Peyer's patch (tissue), 4 donors: ENCODE measurements around the gene ADAP1. TPM values are rescaled to one million over a fixed set of nuclear protein-coding genes. Genes with fewer than 3 reads are reported as not detected.

Source experiments
- DNase-seq, 3 donors: peaks; one replicate each; pipeline ENCODE4 v3.0.0-alpha.2; 2017 to 2019
- H3K27ac ChIP-seq, 4 donors: fragments of 200-600 bp; sonication (generic); one replicate each; pipeline ENCODE4 v1.5.1; 2016 to 2019
- H3K27me3 ChIP-seq, 2 donors: fragments of 200-600 bp; sonication (generic); one replicate each; pipeline ENCODE4 v1.5.1; 2019
- H3K36me3 ChIP-seq, 3 donors: fragments of 200-600 bp; sonication (generic); one replicate each; pipeline ENCODE4 v1.5.1; 2016 to 2019
- H3K4me1 ChIP-seq, 4 donors: fragments of 200-600 bp; sonication (generic); one replicate each; pipeline ENCODE4 v1.5.1; 2016 to 2019
- H3K4me3 ChIP-seq, 4 donors: fragments of 200-600 bp; sonication (generic); 1 replicate in 3 of 4; 2 replicates in 1 of 4; pipeline ENCODE4 v1.5.1; 2016 to 2019; ENCODE audit warnings: mild to moderate bottlenecking in 1 of 4
- H3K9me3 ChIP-seq, 4 donors: fragments of 200-600 bp; sonication (generic); one replicate each; pipeline ENCODE4 v1.5.1; 2016 to 2019; ENCODE audit warnings: mild to moderate bottlenecking in 1 of 4
- CTCF ChIP-seq, 6 experiments: fragments of 450-650 bp in 4 of 6; fragments of 200-600 bp in 2 of 6; sonication (generic) in 1 of 6; IDR thresholded peaks; one replicate each; pipeline ENCODE4 v1.5.1; 2017 to 2019; ENCODE audit warnings: antibody characterized with exemption in 6 of 6, mild to moderate bottlenecking in 3 of 6, moderate library complexity in 1 of 6
- POLR2A ChIP-seq, 2 donors: fragments of 450-650 bp; IDR thresholded peaks; one replicate each; pipeline ENCODE4 v1.5.1; 2017; ENCODE audit warnings: antibody characterized with exemption in 2 of 2, mild to moderate bottlenecking in 2 of 2, moderate library complexity in 2 of 2
- total RNA-seq, 4 donors: library from RNA; depleted of rRNA; stranded (reverse); fragments of >200 nt; gene quantifications; one replicate each; pipeline ENCODE4 v1.1.0, GENCODE V29; 2016

Gene ADAP1
- total RNA-seq, 4 donors from 2014 or later: 102 to 146 (median 133) TPM

GRCh38 chr7:973312-973711 lies 18.8 kb upstream of the ADAP1 start:
- Histone ChIP-seq H3K9me3 (no peaks in the 10 kb centered on the region), H3K27me3 (no peaks in the 10 kb centered on the region), H3K36me3 (peaks cover 0 to 51% (median 0%) of the 10 kb centered on the region in 3 donors), H3K4me3 (peak overlapping the region in 1 of 4 donors; percentile 100), H3K27ac (no peak overlapping the region), H3K4me1 (peaks cover 0 to 31% (median 12%) of the 10 kb centered on the region in 4 donors)
- no peak for DNase-seq
- TF ChIP-seq POLR2A (IDR thresholded peaks at IDR 0.05): no peak

DNA sequence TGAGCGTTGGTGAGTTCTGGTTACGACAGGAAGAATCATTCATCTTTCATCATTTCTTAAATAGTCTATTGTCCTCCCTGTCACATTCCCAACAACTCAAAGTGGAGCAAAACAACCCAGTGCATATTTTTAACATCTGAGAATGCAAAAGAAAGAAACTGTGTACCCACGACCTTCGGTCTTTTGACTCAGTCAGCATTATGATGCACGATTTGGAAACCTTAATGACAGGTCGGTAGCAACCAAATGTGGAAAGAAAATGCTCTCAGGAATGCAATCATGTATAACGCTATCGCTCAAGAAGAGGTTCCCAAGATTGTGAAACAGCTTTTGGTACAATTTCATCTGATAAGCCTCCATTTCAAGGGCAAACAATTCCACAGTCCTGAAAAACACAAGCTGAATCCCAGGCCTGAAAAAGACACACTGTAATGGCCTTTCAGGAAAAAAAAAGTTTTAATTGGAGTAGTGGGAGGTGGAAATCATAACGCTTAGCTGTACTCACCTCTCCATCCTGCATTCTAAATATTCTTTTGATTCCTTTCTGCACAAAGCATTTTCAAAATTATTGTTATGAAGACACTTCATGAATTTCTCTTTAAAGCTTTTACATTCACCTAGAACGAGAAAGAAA lies 18.3 kb upstream of the ADAP1 start:
- H3K4me3 ChIP-seq: no peak overlapping the region
- no peaks in the 10 kb centered on the region for H3K27me3 ChIP-seq
- no peak overlapping the region for H3K27ac ChIP-seq
- peaks cover 0 to 30% (median 12%) of the 10 kb centered on the region in 4 donors for H3K4me1 ChIP-seq
- H3K9me3 ChIP-seq: no peaks in the 10 kb centered on the region
- DNase-seq: no peak
- no peak for TF ChIP-seq CTCF (IDR thresholded peaks at IDR 0.05)
- TF ChIP-seq POLR2A (IDR thresholded peaks at IDR 0.05): no peak
- H3K36me3 ChIP-seq: peaks cover 0 to 56% (median 0%) of the 10 kb centered on the region in 3 donors

- Histone ChIP-seq H3K36me3 (peaks cover 0 to 62% (median 0%) of the 10 kb centered on the region in 3 donors), H3K4me1 (peaks cover 0 to 30% (median 12%) of the 10 kb centered on the region in 4 donors), H3K27ac (no peak overlapping the region), H3K4me3 (no peak overlapping the region), H3K27me3 (no peaks in the 10 kb centered on the region), H3K9me3 (no peaks in the 10 kb centered on the region)
- TF ChIP-seq CTCF (IDR thresholded peaks at IDR 0.05) (no peak), POLR2A (IDR thresholded peaks at IDR 0.05) (no peak)
- DNase-seq: no peak
These were observed 17.6 kb upstream of the ADAP1 start for GRCh38 chr7:972110-972509.

GRCh38 chr7:970744-971143 lies 16.3 kb upstream of the ADAP1 start:
- H3K27me3 ChIP-seq: no peaks in the 10 kb centered on the region
- no peak overlapping the region for H3K27ac ChIP-seq
- TF ChIP-seq CTCF (IDR thresholded peaks at IDR 0.05): no peak
- TF ChIP-seq POLR2A (IDR thresholded peaks at IDR 0.05): no peak
- peaks cover 0 to 70% (median 0%) of the 10 kb centered on the region in 3 donors for H3K36me3 ChIP-seq
- peaks cover 0 to 23% (median 12%) of the 10 kb centered on the region in 4 donors for H3K4me1 ChIP-seq
- H3K9me3 ChIP-seq: no peaks in the 10 kb centered on the region
- H3K4me3 ChIP-seq: no peak overlapping the region
- DNase-seq: no peak

DNA sequence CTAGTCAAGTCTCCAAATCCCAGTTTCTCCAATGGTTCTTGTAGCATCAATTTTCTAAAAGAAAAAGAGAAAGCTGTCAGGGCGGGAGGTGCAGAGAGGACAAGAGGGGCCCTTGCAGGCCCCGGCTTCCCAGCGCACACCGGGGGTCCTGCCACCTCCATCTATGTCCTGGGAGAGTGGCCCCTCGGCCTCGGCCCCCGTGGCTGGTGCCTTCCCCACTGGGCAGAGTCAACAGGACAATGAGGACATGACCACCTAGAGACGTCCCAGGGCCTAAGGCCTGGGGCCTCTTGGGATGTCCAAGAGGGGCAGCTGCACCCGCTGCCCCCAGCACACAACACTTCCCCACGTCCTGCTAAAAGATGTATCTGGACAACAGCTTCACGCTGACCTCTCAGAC lies 14.9 kb upstream of the ADAP1 start:
- no peak overlapping the region for H3K27ac ChIP-seq
- TF ChIP-seq POLR2A (IDR thresholded peaks at IDR 0.05) (no peak), CTCF (IDR thresholded peaks at IDR 0.05) (no peak)
- no peak overlapping the region for H3K4me3 ChIP-seq
- H3K9me3 ChIP-seq: no peaks in the 10 kb centered on the region
- DNase-seq: no peak
- H3K36me3 ChIP-seq: peaks cover 0 to 70% (median 0%) of the 10 kb centered on the region in 3 donors
- H3K4me1 ChIP-seq: peaks cover 0 to 33% (median 14%) of the 10 kb centered on the region in 4 donors
- no peaks in the 10 kb centered on the region for H3K27me3 ChIP-seq

DNA sequence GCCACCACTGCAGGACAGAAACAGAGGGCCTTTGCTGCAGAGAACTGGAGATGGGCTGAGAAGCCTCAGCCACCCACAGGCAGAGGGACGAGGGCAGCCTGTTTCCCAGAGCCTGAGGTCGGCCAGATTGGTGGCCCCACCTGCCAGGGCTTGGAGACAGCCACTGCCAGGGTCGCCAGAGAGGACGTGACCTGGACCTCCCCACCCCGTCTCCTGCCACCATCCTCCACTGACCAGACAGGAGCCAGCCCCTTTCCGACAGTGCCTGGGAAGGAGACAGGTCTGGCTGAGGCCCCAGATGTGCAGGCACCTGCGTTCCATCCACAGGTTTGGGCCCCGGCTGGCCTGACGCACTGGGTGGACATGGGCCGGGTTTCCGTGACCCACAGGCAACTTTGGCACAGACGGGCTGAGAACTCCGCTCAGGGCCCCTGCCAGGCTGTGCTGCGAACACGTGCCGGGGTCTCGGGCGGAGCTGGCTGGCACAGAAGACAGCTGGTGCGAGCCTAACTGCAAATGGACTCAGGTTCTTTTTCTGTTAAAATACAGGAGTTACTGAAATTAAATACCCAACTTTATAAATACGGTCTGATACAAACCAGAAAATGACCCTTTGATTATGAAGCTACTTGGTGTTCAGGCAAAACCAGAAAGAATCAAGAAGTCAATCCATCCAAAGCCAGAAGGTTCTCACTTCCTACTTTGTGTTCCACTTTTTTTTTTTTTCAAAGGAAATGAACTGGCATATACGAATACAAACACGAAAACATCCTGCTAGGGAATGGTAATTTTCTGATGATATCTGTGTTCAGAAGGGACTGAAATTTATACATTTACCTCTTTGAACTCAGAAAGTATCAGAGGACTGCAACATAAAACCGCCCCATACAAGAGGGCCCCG lies 14.0 kb upstream of the ADAP1 start:
- DNase-seq: no peak
- Histone ChIP-seq H3K4me3 (no peak overlapping the region), H3K27me3 (no peaks in the 10 kb centered on the region), H3K9me3 (no peaks in the 10 kb centered on the region), H3K27ac (no peak overlapping the region), H3K4me1 (peaks cover 0 to 33% (median 15%) of the 10 kb centered on the region in 4 donors), H3K36me3 (peaks cover 0 to 69% (median 0%) of the 10 kb centered on the region in 3 donors)
- no peak for TF ChIP-seq POLR2A (IDR thresholded peaks at IDR 0.05)
- no peak for TF ChIP-seq CTCF (IDR thresholded peaks at IDR 0.05)
